Measurements from ENCODE around the gene AK1.

AK1 gene

DNA sequence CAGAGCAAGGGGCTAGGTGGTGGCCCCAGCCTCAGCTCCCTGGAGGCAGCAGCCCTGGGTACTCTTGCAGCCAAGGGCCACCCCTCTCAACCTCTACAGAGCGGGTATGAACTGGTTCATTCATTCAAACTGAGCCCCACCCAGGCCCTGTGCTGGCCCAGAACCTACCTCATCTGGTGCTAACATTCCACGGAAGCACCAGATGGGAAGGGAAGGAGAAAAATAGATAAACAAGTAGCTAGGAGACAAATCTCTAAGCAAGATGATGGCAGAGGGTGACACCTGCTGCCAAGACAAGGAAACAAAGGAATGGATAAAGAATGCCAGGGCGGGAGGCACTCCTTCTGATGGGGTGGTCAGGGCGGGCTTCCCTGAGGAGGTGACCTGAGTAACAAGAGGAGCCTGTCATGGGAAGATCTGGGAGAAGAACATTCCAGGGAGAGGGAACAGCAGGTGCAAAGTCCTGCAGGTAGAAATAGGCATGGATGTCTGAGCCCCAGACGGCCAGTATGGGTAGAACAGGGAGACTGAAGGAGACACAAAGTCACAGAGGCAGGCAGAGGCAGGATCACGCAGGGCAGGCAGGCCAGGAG, 33.2 kb upstream of the AK1 start:
- no peak overlapping the region for H3K4me3 ChIP-seq (ENCODE audit: low read length)
- DNase-seq (ENCODE audit: low read depth, low spot score) = no peak

DNA sequence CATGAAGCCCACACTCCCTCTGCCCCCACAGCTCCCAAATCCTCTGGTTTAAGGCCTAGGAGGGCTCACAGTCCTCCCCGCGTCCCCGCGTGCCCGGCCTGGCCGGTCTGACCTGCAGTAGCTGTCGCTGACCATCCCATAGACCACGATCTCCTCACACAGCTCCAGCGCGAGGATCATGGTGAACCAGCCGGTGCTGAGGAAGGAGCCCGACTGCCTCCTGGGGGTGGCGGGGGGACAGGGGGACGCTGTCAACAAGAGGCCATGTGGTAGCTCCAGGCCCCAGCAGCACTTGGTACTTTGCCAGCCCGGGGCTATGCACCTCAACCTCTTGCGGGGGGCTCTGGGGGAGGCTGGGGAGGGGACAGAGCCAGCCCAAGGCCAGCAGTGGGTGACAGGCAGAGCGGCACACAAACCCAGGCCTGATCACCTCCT, 32.4 kb upstream of the AK1 start:
- H3K4me3 ChIP-seq (ENCODE audit: low read length) = no peak overlapping the region

DNA sequence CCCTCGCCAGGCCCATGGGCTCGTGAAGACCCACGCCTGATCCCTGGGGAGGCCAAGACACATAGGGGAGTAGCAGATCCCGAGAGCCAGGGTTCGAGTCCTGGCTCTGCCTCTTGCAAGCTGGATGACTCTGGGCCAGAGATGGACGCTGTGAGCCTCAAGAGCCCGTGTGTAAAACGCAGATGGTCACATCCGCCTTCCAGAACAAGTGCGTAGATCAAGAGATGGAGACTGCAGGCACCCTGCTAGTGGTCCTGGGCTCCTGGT, 31.1 kb upstream of the AK1 start:
- H3K4me3 ChIP-seq (ENCODE audit: low read length) = no peak overlapping the region
- DNase-seq (ENCODE audit: low read depth, low spot score) = no peak

More for the DNA sequence above, 32.4 kb upstream of the AK1 start:
- DNase-seq (ENCODE audit: low read depth, low spot score) = no peak

DNA sequence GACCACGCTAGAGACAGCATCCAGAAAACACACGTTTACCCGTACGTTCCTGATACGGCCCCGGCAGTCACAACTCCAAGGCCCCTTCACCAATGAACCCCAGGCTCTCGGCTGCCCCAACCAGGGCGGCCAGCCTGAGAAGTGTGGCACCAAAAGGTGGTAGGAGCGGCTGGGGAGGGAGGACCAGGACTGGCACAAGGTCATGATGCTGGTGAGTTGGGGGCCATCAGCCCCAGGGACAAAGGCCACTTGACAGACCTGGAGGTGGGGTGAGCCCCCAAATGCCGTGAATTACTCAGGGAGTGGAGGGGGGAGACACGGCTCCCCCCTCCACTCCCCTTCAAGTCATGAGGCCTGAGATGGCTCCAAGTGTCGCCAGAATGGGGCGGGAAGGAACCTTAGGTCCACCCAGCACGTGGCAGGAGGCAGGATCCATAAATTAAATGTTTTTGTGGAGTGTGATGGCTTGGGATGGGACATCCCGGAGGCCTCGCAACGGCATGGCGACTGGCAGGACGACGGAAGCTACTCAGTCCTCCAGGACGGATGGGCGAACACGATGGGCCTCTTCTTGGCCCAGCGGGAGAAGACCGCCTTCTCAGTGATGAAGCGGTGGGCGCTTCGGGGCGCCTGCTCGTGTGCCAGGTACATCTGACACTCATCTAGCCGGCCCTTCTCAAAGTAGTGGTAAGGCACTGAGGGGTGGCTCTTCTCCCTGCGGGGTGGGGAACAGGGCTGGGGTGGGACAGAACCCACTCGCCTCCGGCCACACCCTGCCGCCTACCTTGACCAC, 30.6 kb upstream of the AK1 start:
- no peak for DNase-seq (ENCODE audit: low read depth, low spot score)
- no peak overlapping the region for H3K4me3 ChIP-seq (ENCODE audit: low read length)

DNA sequence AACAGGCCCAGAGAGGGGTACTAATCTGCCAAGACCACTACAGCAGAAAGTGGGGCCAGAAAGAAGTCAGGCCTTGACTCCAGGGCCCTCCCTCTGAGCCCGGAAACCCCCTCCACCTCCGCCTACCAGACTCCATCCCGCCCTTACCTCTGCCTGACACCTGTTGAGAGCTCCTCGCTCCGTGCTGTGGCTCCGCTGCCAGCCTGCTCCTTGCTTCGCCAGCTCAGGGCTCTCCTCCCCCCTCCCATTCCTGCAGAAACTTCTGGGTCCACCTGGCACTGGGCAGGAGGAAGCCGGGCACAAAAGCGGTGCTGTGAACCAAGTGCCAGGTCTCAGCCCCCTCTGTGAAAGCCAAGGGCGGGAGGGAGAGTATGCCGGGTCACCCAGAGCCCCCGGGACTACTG, 28.3 kb upstream of the AK1 start:
- H3K4me3 ChIP-seq (ENCODE audit: low read length) = no peak overlapping the region
- no peak for DNase-seq (ENCODE audit: low read depth, low spot score)

DNA sequence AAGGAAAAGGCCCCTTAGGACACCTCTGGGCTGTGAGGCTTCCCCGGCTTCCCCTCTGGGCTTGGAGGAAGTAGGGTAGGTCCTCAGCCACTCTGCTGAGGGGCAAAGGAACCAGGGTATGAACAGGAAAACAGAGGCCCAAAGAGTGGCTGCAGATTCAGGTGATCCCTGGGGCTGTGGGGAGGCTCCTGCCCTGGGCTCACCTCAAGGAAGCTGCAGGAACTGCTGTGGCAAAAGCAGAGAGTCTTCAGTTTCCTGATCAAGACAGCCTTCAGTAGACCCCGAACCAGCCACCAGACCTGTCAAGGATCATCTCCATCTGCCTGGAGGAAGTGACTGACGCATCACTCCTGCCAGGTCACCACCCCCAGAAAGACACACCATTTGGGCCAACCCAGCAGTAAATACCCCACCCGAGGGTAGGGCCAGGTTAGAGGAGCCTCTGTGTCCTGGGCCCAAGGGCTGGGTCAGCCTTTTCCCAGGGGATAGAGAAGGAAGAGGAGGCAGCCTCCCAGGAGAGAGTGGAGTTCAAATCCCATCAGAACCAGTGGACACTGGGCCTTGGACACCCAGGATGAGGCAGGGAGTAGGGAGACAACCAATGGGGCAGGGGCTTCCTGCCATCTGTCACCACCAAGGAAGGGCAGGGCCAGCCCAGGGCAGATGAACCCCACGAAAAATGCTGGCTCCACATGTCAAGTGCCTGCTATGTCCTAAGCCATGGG, 27.7 kb upstream of the AK1 start:
- H3K4me3 ChIP-seq (ENCODE audit: low read length) = no peak overlapping the region
- DNase-seq (ENCODE audit: low read depth, low spot score) = no peak

DNA sequence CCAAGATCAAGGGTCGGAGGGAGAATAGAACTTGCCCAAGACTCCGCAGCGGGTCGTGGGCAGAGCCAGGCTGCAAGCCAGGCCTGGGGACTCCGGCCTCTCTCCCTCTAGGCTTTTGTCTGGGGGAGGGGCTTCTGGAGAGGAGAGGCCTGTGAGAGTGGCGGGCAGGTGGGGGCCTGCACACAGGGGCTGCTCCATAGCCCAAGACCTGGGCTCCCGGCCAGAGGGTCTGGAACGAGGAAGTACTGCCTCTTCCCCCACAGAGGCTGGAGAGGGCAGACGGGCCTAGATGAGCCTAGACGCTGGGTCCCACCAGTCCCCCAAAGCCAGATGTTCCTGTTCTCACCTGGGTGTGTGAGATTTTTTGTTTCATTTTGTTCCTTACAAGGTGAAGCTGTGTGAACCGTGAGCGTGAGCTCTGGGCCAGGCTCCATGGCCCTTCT, 27.1 kb upstream of the AK1 start:
- no peak overlapping the region for H3K4me3 ChIP-seq (ENCODE audit: low read length)
- no peak for DNase-seq (ENCODE audit: low read depth, low spot score)

DNA sequence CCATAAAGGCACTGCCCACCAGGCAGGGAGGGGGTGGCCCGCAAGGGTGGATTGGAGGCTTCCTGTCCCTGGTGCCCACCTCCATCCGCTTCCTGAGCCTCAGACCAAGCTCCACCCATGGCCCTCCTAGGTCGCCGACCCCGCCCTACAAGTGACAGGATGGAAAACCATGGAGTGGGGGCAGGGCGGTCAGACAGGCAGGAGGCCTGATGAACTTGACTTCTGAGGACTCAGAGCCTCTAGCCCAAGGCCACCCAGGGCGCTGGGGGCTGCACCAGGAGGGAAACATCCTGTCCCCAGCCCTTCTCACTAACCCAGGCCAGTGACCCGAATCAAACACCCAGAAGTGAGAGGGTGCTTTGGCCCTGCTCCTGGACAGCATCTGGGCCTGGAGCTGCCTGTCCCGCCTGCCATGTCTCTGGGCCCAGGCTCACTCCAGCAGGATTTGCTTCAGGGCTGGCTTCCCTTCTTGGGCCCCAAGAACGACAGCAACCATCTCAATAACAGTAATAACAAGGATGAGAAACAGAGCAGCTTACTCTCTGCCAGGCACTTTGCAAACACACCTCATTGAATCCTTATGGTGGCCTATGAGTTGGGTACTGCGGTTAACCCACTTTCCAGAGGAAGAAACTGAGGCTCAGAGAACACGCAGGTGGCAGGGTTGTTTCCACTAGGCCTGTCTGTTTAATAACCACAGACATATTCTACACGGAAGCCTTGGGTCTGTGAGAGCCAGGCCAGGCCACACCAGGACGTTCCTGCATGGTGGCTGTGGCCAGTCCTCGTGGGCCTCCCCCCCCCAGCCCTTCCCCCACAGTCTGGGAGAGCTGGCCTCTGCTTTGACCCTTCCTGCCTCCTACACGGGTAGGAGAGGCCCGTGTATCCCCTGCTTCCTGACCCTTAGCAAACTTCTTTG, 26.3 kb upstream of the AK1 start:
- peak; percentile 78 for DNase-seq (ENCODE audit: low read depth, low spot score)
- no peak overlapping the region for H3K4me3 ChIP-seq (ENCODE audit: low read length)

DNA sequence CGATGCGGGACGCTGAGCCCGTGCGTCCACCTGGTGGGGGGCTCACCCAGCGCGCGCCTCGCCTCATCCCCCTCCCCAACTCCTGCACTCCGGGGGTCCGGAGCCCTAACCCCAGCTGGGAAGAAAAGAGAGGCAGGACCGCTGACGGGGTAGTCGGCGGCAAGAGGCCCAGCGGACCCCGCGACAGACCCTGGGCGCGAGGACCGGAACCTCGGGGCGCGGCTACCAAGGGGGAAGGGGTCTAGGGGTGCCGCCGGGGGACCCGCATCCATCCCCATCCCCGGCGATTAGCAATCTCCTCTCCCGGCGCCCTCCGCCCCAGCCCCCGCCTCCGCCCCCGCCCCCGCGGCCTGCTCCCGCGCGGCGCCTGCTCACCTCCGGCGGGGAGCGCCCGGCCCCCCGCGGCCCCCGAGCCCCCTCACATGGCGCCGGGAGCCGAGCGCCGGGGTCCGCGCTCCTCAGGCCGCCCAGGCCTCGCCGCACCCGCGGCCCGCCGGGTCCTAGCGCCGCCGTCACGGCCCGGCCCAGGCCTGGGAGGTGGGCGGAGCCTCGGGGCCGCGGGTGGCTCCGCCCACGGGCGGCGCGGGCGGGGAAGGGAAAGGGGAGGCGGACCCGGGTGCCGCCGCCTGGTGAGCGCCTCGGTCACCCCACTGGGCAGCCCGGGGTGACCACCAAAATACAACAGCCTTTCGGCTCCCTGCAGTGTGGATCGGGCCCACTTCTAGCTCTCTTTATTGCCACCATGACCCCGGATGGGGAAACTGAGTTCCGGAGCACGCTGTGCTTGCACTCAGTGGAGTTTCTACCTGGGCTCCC, 21.9 kb upstream of the AK1 start, which contains the start of gene ST6GALNAC6:
Gene ST6GALNAC6 (minus strand): TSS at position 476 of the 816 bp plus-strand sequence. CDS start 1,622 bp downstream, outside the sequence.
- DNase-seq (ENCODE audit: low read depth, low spot score) = no peak
- peak within 1 kb of the TSS; percentile 75 for H3K4me3 ChIP-seq (ENCODE audit: low read length)

DNA sequence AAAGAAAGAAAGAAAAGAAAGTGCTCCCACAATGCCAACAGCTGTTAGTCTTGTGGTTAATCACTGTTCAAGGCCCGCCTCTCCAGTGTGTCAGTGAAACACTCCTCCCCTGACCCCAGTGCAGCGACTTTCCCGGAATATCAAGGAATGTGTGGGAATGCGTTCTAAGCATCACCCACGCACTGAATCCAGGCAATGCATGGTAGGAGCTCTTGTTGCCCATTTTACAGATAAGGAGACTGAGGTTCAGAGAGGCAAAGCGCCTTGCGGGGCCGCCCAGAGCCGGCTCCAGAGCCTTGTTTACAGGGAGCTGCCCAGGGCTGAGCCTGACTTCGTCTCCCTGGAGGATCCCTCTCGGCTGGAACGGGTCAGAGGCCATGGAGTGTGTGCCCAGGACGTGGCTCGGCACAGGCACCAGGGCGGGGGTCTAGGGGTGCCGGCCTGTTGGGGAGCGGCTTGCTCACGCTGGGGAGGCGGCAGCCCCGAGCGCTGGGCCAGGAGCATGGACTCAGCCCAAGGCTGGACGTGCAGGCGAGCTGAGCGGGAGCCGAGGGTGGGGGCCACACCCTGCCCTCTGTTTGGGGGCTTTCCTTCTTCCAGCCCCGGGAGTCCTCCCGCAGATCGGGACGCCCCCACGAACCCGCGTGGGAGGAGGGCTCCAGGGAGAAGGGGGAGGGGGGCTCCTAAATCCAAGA, 21.1 kb upstream of the AK1 start:
- H3K4me3 ChIP-seq (ENCODE audit: low read length) = peak overlapping the region; percentile 75
- DNase-seq (ENCODE audit: low read depth, low spot score) = no peak

DNA sequence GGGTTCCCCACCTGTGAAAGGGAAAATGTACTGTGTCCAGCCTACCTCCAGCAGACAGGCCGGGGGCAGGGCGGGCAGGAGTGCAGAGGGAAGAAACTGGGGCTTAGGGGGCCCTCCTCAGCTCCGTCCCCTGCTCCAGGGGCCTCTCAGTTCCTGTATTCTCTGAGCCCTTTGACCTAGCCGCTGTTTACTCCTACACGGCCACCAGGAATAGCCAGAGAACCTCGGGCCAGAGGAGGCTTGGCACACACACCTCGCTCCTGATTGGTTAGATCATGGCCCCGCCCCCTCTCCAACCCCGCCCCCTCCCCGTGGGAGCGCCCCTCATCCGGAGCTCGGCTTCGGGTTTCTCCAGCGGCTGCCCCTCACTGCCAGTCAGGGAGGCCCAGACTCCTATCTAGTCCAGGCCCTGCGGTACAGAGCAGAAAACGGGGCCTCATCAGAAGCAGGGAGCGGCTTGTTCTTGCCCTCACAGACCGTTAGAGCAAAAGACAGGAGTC, 19.8 kb upstream of the AK1 start:
- no peak for DNase-seq (ENCODE audit: low read depth, low spot score)

DNA sequence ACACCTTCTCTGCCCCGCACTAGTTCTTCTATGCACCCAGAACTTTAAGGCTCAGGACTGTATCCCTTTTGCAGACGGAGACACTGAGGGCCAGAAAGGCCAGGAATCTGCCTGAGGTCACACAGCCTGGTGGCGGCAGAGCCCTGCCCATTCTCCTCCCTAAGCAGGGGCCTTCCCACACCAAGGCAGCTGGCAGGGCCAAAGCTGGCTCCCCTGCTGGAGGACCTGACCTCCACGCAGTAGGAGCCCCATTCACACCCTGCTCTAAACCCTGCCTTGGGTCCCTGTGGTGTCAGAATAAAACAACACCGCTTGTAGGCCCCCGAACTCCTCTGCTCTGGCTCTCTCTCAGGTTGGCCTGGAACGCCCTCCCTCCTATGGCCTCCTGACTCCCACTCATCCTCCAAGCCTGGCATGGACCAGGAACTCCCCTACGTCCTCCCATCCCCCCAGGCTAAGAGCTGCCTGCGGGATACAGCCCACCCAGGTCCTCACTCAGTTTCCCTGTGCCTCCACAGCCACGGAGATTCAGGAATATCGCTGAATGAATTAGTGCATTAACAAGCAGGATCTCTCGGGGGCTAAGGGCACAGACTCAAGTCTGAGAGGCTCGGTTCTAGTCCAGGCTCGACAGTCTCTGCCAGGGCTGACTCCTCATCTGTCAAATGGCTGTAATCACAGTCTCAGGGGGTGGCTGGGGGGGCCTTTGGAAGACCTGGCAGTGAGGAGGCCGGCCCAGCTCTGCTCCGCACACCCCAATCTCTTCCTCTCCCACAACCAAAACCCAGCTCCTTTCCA, 19.1 kb upstream of the AK1 start:
- DNase-seq (ENCODE audit: low read depth, low spot score) = no peak
- H3K4me3 ChIP-seq (ENCODE audit: low read length) = no peak overlapping the region

More for the DNA sequence above, 19.8 kb upstream of the AK1 start:
- no peak overlapping the region for H3K4me3 ChIP-seq (ENCODE audit: low read length)

DNA sequence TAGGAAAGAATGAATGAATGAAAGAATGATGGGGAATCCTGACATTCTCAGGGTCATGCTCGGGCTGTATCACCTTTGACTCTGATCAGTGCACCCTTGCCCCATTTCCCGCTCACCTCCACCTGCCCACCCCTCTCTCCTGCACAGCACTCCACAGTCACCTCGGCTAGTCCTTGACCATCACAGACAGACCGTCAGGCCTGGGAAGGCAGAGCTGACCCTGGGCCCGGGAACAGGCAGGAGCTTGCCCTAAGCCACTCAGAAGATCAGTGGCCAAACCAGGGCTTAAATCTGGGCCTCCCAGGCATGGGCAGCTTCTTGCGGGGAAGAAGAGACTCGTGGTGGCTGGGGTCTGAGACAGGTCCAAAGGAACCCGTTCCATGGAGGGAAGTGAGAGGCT, 18.3 kb upstream of the AK1 start:
- no peak overlapping the region for H3K4me3 ChIP-seq (ENCODE audit: low read length)
- DNase-seq (ENCODE audit: low read depth, low spot score) = no peak

DNA sequence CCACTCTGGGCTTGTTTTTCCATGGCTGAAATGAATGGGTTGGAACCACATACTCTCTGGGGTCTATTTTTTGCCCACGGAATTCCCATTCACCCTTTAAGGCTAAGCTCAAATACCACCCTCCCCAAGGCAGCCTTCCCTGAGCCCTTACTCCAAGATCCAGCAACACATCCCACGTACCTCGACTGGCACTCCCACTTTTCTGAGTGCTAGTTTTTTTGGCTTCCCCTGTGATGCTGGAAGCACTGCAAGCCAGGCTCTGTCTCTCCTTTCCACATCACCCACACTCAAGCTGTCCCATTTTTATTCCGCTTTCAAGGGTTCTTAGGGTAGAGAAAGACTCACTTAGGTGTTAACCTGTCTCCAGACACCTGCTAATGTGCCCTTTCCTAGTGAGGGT, 15.9 kb upstream of the AK1 start:
- H3K4me3 ChIP-seq (ENCODE audit: low read length) = no peak overlapping the region
- DNase-seq (ENCODE audit: low read depth, low spot score) = no peak

DNA sequence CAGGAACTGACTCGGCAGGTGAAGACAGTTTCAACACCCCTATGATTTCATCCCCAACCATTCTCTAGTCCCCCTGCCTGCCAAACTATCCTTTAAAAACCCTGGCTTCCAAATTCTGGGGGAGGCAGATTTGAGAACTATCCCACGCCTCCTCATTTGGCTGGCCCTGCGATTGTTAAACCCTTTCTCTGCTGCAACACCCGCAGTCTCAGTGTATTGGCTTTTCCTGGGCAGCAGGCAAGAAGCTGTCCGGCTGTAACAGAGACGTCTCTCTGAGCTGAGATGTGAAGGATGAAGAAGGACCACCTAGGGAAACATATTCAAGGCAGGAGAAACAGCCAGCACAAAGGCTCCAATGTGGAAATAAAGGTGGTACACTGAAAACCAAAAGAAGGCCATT, 15.4 kb upstream of the AK1 start:
- H3K4me3 ChIP-seq (ENCODE audit: low read length) = no peak overlapping the region
- DNase-seq (ENCODE audit: low read depth, low spot score) = no peak

DNA sequence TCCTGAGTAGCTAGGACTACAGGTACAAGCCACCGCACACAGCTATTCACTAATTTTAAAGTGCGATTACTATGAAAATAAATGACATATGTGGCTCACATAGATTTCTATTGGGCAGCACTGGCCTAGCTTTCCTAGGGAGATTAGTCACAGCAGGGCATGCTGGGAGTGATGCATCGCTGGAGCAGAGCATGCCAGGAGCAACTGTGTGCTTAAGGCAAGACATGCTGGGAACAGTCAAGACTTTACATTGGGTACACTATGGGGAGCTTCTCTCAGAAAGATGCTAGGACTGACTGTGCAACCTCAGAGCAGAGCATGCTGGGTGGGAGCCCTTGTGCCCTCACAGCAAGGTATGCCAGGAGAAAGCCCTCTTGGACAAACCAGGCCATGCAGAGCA, 12.6 kb upstream of the AK1 start:
- DNase-seq (ENCODE audit: low read depth, low spot score) = no peak
- no peak overlapping the region for H3K4me3 ChIP-seq (ENCODE audit: low read length)

DNA sequence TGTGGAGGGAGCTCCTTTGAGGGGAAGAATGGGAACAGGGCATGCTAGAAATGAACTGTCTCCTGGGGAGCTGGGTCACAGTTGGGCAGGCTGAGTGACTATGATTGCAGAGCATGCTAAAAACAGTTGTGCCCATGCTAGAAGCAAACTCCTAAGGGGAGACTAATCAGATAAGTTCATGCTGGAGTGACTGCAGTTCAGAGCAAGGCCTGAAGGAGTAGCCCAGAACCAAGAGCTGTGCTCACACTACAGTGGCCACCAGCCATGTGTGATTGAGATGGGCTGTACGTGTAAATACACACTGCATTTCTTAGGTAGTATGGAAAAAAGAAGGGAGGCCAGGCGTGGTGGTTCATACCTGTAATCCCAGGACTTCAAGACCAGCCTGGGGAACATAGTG, 10.3 kb upstream of the AK1 start:
- no peak for DNase-seq (ENCODE audit: low read depth, low spot score)
- no peak overlapping the region for H3K4me3 ChIP-seq (ENCODE audit: low read length)
